Heart right ventricle (tissue), 16 donors: ENCODE data around the gene TAF11L8. TPM values are rescaled to one million over a fixed set of nuclear protein-coding genes. Genes with fewer than 3 reads are reported as not detected.
"Not testable (repeated sequence)": the region's sequence is repeated elsewhere in the genome, so short reads cannot be mapped to it uniquely, and the experiment has no call there.

Experiments
- ATAC-seq, 8 donors: fragments of 200-7000 bp; cut with Tn5 transposase; one replicate each; pipeline ENCODE4 v1.9.1; 2020; ENCODE audit warnings: mild to moderate bottlenecking in 8 of 8, moderate library complexity in 8 of 8, moderate number of reproducible peaks in 1 of 8
- DNase-seq, 2 donors: peaks; one replicate each; pipeline ENCODE4 v3.0.0-alpha.2; 2020
- H3K27ac ChIP-seq, 10 donors: fragments of 200-600 bp; sonication (generic) in 2 of 10; one replicate each; pipeline versions ENCODE4 v1.5.0 to v1.8.0; 2020 to 2022; ENCODE audit warnings: mild to moderate bottlenecking in 3 of 10
- H3K27me3 ChIP-seq, 7 donors: fragments of 200-600 bp; one replicate each; pipeline ENCODE4 v1.8.0; 2021 to 2022; ENCODE audit warnings: mild to moderate bottlenecking in 2 of 7
- H3K36me3 ChIP-seq, 9 donors: fragments of 200-600 bp; sonication (generic) in 1 of 9; one replicate each; pipeline versions ENCODE4 v1.5.0 to v1.8.0; 2020 to 2022; ENCODE audit warnings: mild to moderate bottlenecking in 2 of 9
- H3K4me1 ChIP-seq, 9 donors: fragments of 200-600 bp; sonication (generic) in 1 of 9; one replicate each; pipeline versions ENCODE4 v1.5.0 to v1.8.0; 2020 to 2022; ENCODE audit warnings: mild to moderate bottlenecking in 4 of 9
- H3K4me3 ChIP-seq, 10 donors: fragments of 200-600 bp; sonication (generic) in 2 of 10; one replicate each; pipeline versions ENCODE4 v1.5.0 to v1.8.0; 2020 to 2022; ENCODE audit warnings: mild to moderate bottlenecking in 7 of 10, moderate library complexity in 2 of 10
- H3K9me3 ChIP-seq, 11 donors: fragments of 200-600 bp in 10 of 11; sonication (generic) in 2 of 11; one replicate each; pipeline versions ENCODE4 v1.5.0 to v1.8.0; 2013 to 2022; ENCODE audit warnings: mild to moderate bottlenecking in 2 of 11, control low read depth in 1 of 11, moderate library complexity in 1 of 11
- WGBS, 2 donors: extraction: QIAGEN DNeasy Blood & Tissue Kit; methylation state at CpG; one replicate each; pipeline ENCODE4 v1.1.7; 2013; ENCODE audit warnings: inconsistent platforms in 1 of 2; 5-methylcytosine and 5-hydroxymethylcytosine counted together
- intact Hi-C, 10 donors: fragments of 100-400 bp; cut with DNase I; formaldehyde crosslinking; loops; one replicate each; pipeline versions ENCODE4 v1.11.1 to v1.14.2; 2022
- polyA plus RNA-seq, 2 donors: library from polyadenylated mRNA; stranded (reverse); fragments of 200-250 nt; gene quantifications; one replicate each; pipeline ENCODE4 v1.2.3, GENCODE V29; 2013
- total RNA-seq, 10 donors: library from RNA; stranded (reverse); fragmentation: NEBNext Ultra II Directional in 3 of 10; extraction: Animal tissue kit (Norgen Biotek cat#: 25700) in 3 of 10; gene quantifications; one replicate each; pipeline versions ENCODE4 v1.2.1 to v1.2.4, GENCODE V29; 2021 to 2023
- donor health status: Arrhythmogenic right ventricular cardiomyopathy.
- donor health status: ischemic (EF 13 %, LVEDD 7.1; RV severe dilation, severe dysfunction).
- donor health status: healthy with polysubstance abuse.
- donor health status: DM: no; HTN: yes; CAD: no.
- donor health status: DM: no; HTN: no; CAD: no.
- donor health status: ischemic (EF 25% LVEDD 6.9; RV normal size, moderate dysfunction).
- donor health status: ischemic (EF 25% LVEDD 5.7; RV mildly dilated, moderate dysfunction).
- donor health status: healthy.
- donor health status: DM: yes; HTN: yes; CAD: no.
- donor health status: Ischemic cardiomyopathy.
- donor health status: ischemic (EF 35%, LVEDD 5.7; RV mildly dilated, moderate dysfunction).
- donor health status: nonischemic (EF 11% LVEDD 7.7; RV severe dilation, severe dysfunction).
- donor health status: DM: yes; HTN: yes; CAD: no.
- donor health status: PGD.
- donor health status: ischemic (EF 29% LVEDD 5.4; RV normal size, mild dysfunction).
- donor health status: nonischemic (EF 23%, LVEDD 6.1; RV moderate dilation, normal function).

TAF11L8 gene
- total and polyA plus RNA-seq, 12 donors, result not detected

- intact Hi-C loops, H3K9me3 ChIP-seq, H3K36me3 ChIP-seq, DNase-seq, ATAC-seq, H3K4me3 ChIP-seq, H3K4me1 ChIP-seq, H3K27ac ChIP-seq, H3K27me3 ChIP-seq: not testable (repeated sequence)
- WGBS, 2 donors, result no CpG with 5 or more reads among the region's 16 CpGs
These were observed 5.1 kb downstream of the TAF11L8 start, which contains the start of gene TAF11L7 for GRCh38 chr5:17585658-17586057. TSS of gene TAF11L7 (minus strand) at chr5:17585758.

Other genes starting within 250 kb of the TAF11L8 start
- gene TAF11L2, start 92.7 kb downstream of the TAF11L8 start, total RNA-seq, result not detected
- not detected for gene TAF11L2, start 92.7 kb downstream of the TAF11L8 start, polyA plus RNA-seq
- gene TAF11L3, start 72.6 kb downstream of the TAF11L8 start, total RNA-seq, result not detected
- not detected for gene TAF11L3, start 72.6 kb downstream of the TAF11L8 start, polyA plus RNA-seq
- gene TAF11L4, start 69.2 kb downstream of the TAF11L8 start, total RNA-seq, result not detected
- gene TAF11L4, start 69.2 kb downstream of the TAF11L8 start, polyA plus RNA-seq, result not detected
- gene TAF11L5, start 65.7 kb downstream of the TAF11L8 start, total RNA-seq, result not detected
- gene TAF11L5, start 65.7 kb downstream of the TAF11L8 start, polyA plus RNA-seq, result not detected
- gene TAF11L6, start 62.3 kb downstream of the TAF11L8 start, total RNA-seq, result not detected
- gene TAF11L6, start 62.3 kb downstream of the TAF11L8 start, polyA plus RNA-seq, result not detected
- not detected for gene TAF11L7, start 5.2 kb downstream of the TAF11L8 start, total RNA-seq
- not detected for gene TAF11L7, start 5.2 kb downstream of the TAF11L8 start, polyA plus RNA-seq
- not detected for gene TAF11L9, start 3.4 kb upstream of the TAF11L8 start, total RNA-seq
- gene TAF11L9, start 3.4 kb upstream of the TAF11L8 start, polyA plus RNA-seq, result not detected
- gene TAF11L10, start 6.9 kb upstream of the TAF11L8 start, total RNA-seq, result not detected
- not detected for gene TAF11L10, start 6.9 kb upstream of the TAF11L8 start, polyA plus RNA-seq
- gene TAF11L11, start 13.2 kb upstream of the TAF11L8 start, total RNA-seq, result not detected
- gene TAF11L11, start 13.2 kb upstream of the TAF11L8 start, polyA plus RNA-seq, result not detected
- not detected for gene TAF11L12, start 19.4 kb upstream of the TAF11L8 start, total RNA-seq
- gene TAF11L12, start 19.4 kb upstream of the TAF11L8 start, polyA plus RNA-seq, result not detected
- gene TAF11L13, start 41.1 kb upstream of the TAF11L8 start, total RNA-seq, result not detected
- gene TAF11L13, start 41.1 kb upstream of the TAF11L8 start, polyA plus RNA-seq, result not detected
- gene TAF11L14, start 43.5 kb upstream of the TAF11L8 start, total RNA-seq, result not detected
- gene TAF11L14, start 43.5 kb upstream of the TAF11L8 start, polyA plus RNA-seq, result not detected